ENCODE data around the gene CNR2.

DNA sequence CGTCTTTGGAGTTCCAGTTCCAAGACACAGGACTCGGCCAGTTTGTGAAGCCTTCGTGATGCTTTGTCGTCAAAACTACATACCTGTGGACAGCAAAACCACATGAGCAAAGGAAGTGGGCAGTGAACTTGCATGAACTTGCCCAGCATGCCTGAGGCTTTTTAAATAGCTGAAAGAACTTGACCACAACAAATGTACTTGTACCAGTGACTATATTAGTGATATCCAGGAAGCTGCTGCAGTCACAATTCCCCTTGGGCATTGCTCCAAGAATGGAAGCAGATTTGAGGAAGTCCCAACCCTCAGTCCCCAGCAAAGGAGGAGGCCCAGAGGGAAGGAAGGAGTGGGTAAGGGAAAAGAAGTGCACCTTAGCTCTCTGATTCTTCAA, 47.6 kb downstream of the CNR2 start:
- TF ChIP-seq POLR2A (IDR thresholded peaks at IDR 0.05) = no peak
- TF ChIP-seq CTCF (IDR thresholded peaks at IDR 0.05) = no peak
- no peak for TF ChIP-seq POLR2AphosphoS5 (IDR thresholded peaks at IDR 0.05)
- no peak for TF ChIP-seq EP300 (IDR thresholded peaks at IDR 0.05)
